GM12878 (cell line): Measurements from ENCODE around the gene TIMM29. TPM values are rescaled to one million over a fixed set of nuclear protein-coding genes. Genes with fewer than 3 reads are reported as not detected.

Source experiments
- ATAC-seq: fragments of 200-7000 bp; cut with Tn5 transposase; 3 replicates; pipeline ENCODE4 v1.9.1; 2020; ENCODE audit warnings: mild to moderate bottlenecking, moderate library complexity
- BruUV-seq: library from RNA; stranded (reverse); fragments of 400-500 nt; replicated peaks from 2 replicates; lab custom pipeline; 2021; lab: Mats Ljungman, UMichigan
- CTCF ChIA-PET: fragments of 300-600 bp; sonication (Branson Sonifier 250); formaldehyde crosslinking; extraction: SDS; loops from one replicate; lab custom pipeline; 2021; ENCODE audit warnings: inconsistent platforms; lab: Yijun Ruan, JAX
- POLR2A ChIA-PET: fragments of 350-600 bp; formaldehyde crosslinking; extraction: SDS; loops from one replicate; lab custom pipeline; 2021; ENCODE audit warnings: inconsistent platforms; lab: Charles Lee
- RAD21 ChIA-PET: fragments of 300-600 bp; sonication (Branson Sonifier 250); formaldehyde crosslinking; loops from one replicate; lab custom pipeline; 2023; ENCODE audit warnings: antibody characterized with exemption; ENCODE audit not compliant: unreplicated experiment; lab: Charles Lee
- SMC1A ChIA-PET: fragments of 300-600 bp; sonication (Branson Sonifier 250); formaldehyde crosslinking; loops from one replicate; lab custom pipeline; 2023; ENCODE audit not compliant: unreplicated experiment, uncharacterized antibody; lab: Charles Lee
- DNase-seq: peaks from one replicate; pipeline ENCODE4 v3.0.0-alpha.2; 2011; ENCODE audit warnings: low read depth, low spot score
- FAIRE-seq: peaks from 3 replicates; lab custom pipeline; 2011; peaks lifted over from hg19 to GRCh38; lab: Jason Lieb, UNC
- H2AFZ ChIP-seq: 2 replicates; pipeline ENCODE4 v1.6.0; 2011; ENCODE audit warnings: low read depth, low read length, control low read depth; ENCODE audit not compliant: control insufficient read depth
- H3K27ac ChIP-seq: 2 replicates; pipeline ENCODE4 v1.5.1; 2011; ENCODE audit warnings: control low read depth; ENCODE audit not compliant: control insufficient read depth, insufficient read depth
- H3K27me3 ChIP-seq, 2 experiments: replicated peaks in 1 of 2; 2 replicates each; pipeline versions ENCODE4 v1.6.0 to v1.6.1; 2011; ENCODE audit warnings: low read length in 1 of 2; ENCODE audit not compliant: control insufficient read depth in 2 of 2, insufficient read depth in 2 of 2
- H3K36me3 ChIP-seq, 2 experiments: 2 replicates each; pipeline ENCODE4 v1.5.1; 2011; ENCODE audit warnings: low read length in 1 of 2; ENCODE audit not compliant: control insufficient read depth in 2 of 2, insufficient read depth in 2 of 2
- H3K4me1 ChIP-seq: 2 replicates; pipeline ENCODE4 v1.6.1; 2011; ENCODE audit warnings: mild to moderate bottlenecking, low read length, moderate library complexity, mixed read lengths; ENCODE audit not compliant: control insufficient read depth, insufficient read depth
- H3K4me2 ChIP-seq: 2 replicates; pipeline ENCODE4 v1.6.0; 2011; ENCODE audit warnings: control low read depth; ENCODE audit not compliant: control insufficient read depth, insufficient read depth
- H3K4me3 ChIP-seq: fragments of 200-600 bp; sonication (generic); 2 replicates; pipeline ENCODE4 v1.5.1; 2016
- H3K79me2 ChIP-seq: 2 replicates; pipeline ENCODE4 v1.6.0; 2011; ENCODE audit warnings: low read length; ENCODE audit not compliant: control insufficient read depth, insufficient read depth
- H3K9ac ChIP-seq: 2 replicates; pipeline ENCODE4 v1.8.0; 2011; ENCODE audit warnings: low read length, control low read depth, mixed read lengths; ENCODE audit not compliant: control insufficient read depth, insufficient read depth
- H3K9me3 ChIP-seq: replicated peaks from 3 replicates; pipeline ENCODE4 v1.5.1; 2011; ENCODE audit warnings: mild to moderate bottlenecking, low read length; ENCODE audit not compliant: control insufficient read depth, insufficient read depth
- H4K20me1 ChIP-seq: 2 replicates; pipeline ENCODE4 v1.6.0; 2011; ENCODE audit not compliant: control insufficient read depth, insufficient read depth
- EGR1 ChIP-seq, 2 experiments: IDR thresholded peaks; 1 replicate in 1 of 2; 2 replicates in 1 of 2; pipeline ENCODE4 v1.6.1; 2011 to 2012; ENCODE audit warnings: low read depth in 2 of 2, low read length in 2 of 2, borderline replicate concordance in 1 of 2, mild to moderate bottlenecking in 1 of 2, moderate library complexity in 1 of 2
- FOXM1 ChIP-seq: IDR thresholded peaks from 2 replicates; pipeline ENCODE4 v1.6.1; 2012; ENCODE audit warnings: low read depth, mild to moderate bottlenecking, inconsistent platforms, low read length, moderate library complexity
- HDAC2 ChIP-seq: fragments of 200-600 bp; sonication (generic); IDR thresholded peaks from 2 replicates; pipeline ENCODE4 v1.6.1; 2017
- KAT2A ChIP-seq: conservative IDR thresholded peaks from 2 replicates; pipeline ENCODE4 v1.6.1; 2011; ENCODE audit warnings: low read depth, low read length; ENCODE audit not compliant: control insufficient read depth
- MTA3 ChIP-seq: IDR thresholded peaks from 2 replicates; pipeline ENCODE4 v1.6.1; 2012; ENCODE audit warnings: low read length, inconsistent platforms, borderline replicate concordance
- NBN ChIP-seq: fragments of 450-650 bp; IDR thresholded peaks from 2 replicates; pipeline ENCODE4 v1.6.1; 2016
- PAX8 ChIP-seq: fragments of 450-650 bp; IDR thresholded peaks from 2 replicates; pipeline ENCODE4 v1.6.1; 2017; ENCODE audit warnings: mild to moderate bottlenecking, moderate library complexity
- RAD51 ChIP-seq: fragments of 450-650 bp; IDR thresholded peaks from 2 replicates; pipeline ENCODE4 v1.6.1; 2016; ENCODE audit warnings: moderate library complexity, mild to moderate bottlenecking, inconsistent platforms
- SRF ChIP-seq, 2 experiments: IDR thresholded peaks; 2 replicates each; pipeline ENCODE4 v1.6.1; 2011; ENCODE audit warnings: low read depth in 2 of 2, low read length in 2 of 2, mild to moderate bottlenecking in 1 of 2, moderate library complexity in 1 of 2
- SUPT20H ChIP-seq: IDR thresholded peaks from 2 replicates; pipeline ENCODE4 v1.6.1; 2011; ENCODE audit warnings: low read depth, mild to moderate bottlenecking, low read length, moderate library complexity, borderline replicate concordance; ENCODE audit not compliant: control insufficient read depth
- SUZ12 ChIP-seq: fragments of 200-600 bp; sonication (generic); IDR thresholded peaks from one replicate; pipeline ENCODE4 v1.6.1; 2018; ENCODE audit warnings: antibody characterized with exemption, mild to moderate bottlenecking; ENCODE audit not compliant: unreplicated experiment
- ZBED1 ChIP-seq: IDR thresholded peaks from 2 replicates; pipeline ENCODE4 v1.6.1; 2016; ENCODE audit warnings: borderline replicate concordance
- WGBS: methylation state at CpG from one replicate; pipeline ENCODE4 v1.1.6; 2016; ENCODE audit warnings: low lambda C conversion rate; ENCODE audit not compliant: insufficient replicate concordance, insufficient coverage; ENCODE audit errors: missing lambda C conversion rate; 5-methylcytosine and 5-hydroxymethylcytosine counted together
- in situ Hi-C: fragments of 300-500 bp; cut with MboI; formaldehyde crosslinking; loops from 9 replicates; pipeline ENCODE4 v1.14.3; 2018; ENCODE audit warnings: mixed read lengths
- intact Hi-C: fragments of 100-400 bp; cut with micrococcal nuclease; formaldehyde crosslinking; loops from one replicate; pipeline ENCODE4 v1.14.2; 2022; ENCODE audit not compliant: unreplicated experiment
- polyA plus RNA-seq, 11 experiments: library from polyadenylated mRNA; depleted of rRNA in 4 of 11; unstranded in 6 of 11; stranded (reverse) in 5 of 11; fragments of >200 nt; fragmentation: Nextera tagmentation in 4 of 11; fragmentation: Illumina TruSeq in 1 of 11; extraction: Ambion mirVana in 4 of 11; extraction: Trizol in 1 of 11; gene quantifications; 1 replicate in 1 of 11; 2 replicates in 10 of 11; pipeline versions ENCODE4 v1.2.1 to v1.2.3, GENCODE V29; 2011 to 2016; ENCODE audit warnings: inconsistent platforms in 2 of 11, missing spikeins in 2 of 11, low read depth in 1 of 11
- total RNA-seq, 4 experiments: library from RNA; depleted of rRNA in 3 of 4; stranded (reverse); fragments of >200 nt in 3 of 4; fragmentation: Illumina TruSeq in 1 of 4; extraction: Trizol in 1 of 4; gene quantifications; 2 replicates each; pipeline versions ENCODE4 v1.2.1 to v1.2.3, GENCODE V29; 2013 to 2021
- TF ChIP-seq, protein P1 (sequence below): IDR thresholded peaks from 2 replicates; pipeline ENCODE4 v1.6.1; 2012; ENCODE audit warnings: low read depth, low read length, improper control_type of control experiment
- TF ChIP-seq, protein P2 (sequence below): IDR thresholded peaks from 2 replicates; pipeline ENCODE4 v1.6.1; 2012; ENCODE audit warnings: mild to moderate bottlenecking, low read depth, low read length
- TF ChIP-seq, protein P3 (sequence below): fragments of 150-350 bp; IDR thresholded peaks from 2 replicates; pipeline ENCODE4 v1.6.1; 2014; ENCODE audit warnings: mild to moderate bottlenecking, low read depth, low read length
- TF ChIP-seq, protein P4 (sequence below): fragments of 450-650 bp; IDR thresholded peaks from 2 replicates; pipeline ENCODE4 v1.6.1; 2017; ENCODE audit warnings: mild to moderate bottlenecking, moderate library complexity

TIMM29 gene
- total and polyA plus RNA-seq, 10 of the 15 experiments (the other 5 are each of a cell fraction or from before 2014, with no cell fraction given) = 2.4 to 27.9 (median 13.5) TPM

DNA sequence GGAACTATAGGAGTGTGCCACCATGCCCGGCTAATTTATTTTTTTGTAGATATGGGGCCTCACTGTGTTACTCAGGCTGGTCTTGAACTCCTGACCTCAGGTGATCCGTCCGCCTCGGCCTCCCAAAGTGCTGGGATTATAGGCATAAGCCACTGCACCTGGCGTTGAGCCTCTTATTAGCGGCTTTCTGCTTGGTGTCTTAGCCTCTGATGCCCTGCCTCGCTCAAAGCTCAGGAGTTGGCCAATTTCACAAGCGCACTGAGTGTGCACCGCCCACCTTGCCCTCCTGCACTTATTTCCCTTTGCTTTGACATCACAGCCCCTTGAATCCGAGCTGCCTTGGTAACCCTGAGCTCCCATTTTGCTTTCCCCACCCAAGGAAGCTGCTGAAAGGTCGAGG is 10.3 kb upstream of the TIMM29 start:
- Histone ChIP-seq H3K27me3 (no peaks in the 10 kb centered on the region), H3K9me3 (no peaks in the 10 kb centered on the region), H3K79me2 (no peaks in the 10 kb centered on the region), H2AFZ (no peak overlapping the region), H3K4me2 (no peak overlapping the region), H3K4me3 (no peak overlapping the region), H3K27ac (no peak overlapping the region), H3K9ac (no peak overlapping the region), H3K4me1 (no peaks in the 10 kb centered on the region), H4K20me1 (no peaks in the 10 kb centered on the region), H3K36me3 (peaks cover 9 to 46% of the 10 kb centered on the region in 2 experiments)
- WGBS = 95% methylated on average over 11 of the region's 11 CpGs
- DNase-seq = no peak
- BruUV-seq = no TSS peak
- ATAC-seq = no peak
- intact Hi-C loops (no loop called here), in situ Hi-C loops (no loop called here)
- ChIA-PET CTCF (interaction anchor here (0.9 to 1.6 kb wide), 3 partner anchors 18 to 47 kb away, joined by 3 read pairs; no protein-coding TSS in a partner anchor), SMC1A (no interaction called here), POLR2A (interaction anchor here (0.8 kb wide), 1 partner anchor 39 kb away, joined by 3 read pairs; no protein-coding TSS in a partner anchor), RAD21 (no interaction called here)
- FAIRE-seq = no peak
- TF ChIP-seq SUPT20H (no peak), ZBED1 (no peak), MTA3 (no peak), NBN (no peak), RAD51 (no peak), SRF (IDR thresholded peaks at IDR 0.05; ENCODE audit: low read depth in 2 of 2, low read length in 2 of 2) (no peak), FOXM1 (no peak), SUZ12 (no peak), EGR1 (IDR thresholded peaks at IDR 0.05; ENCODE audit: borderline replicate concordance in 1 of 2, low read depth in 2 of 2, low read length in 2 of 2) (no peak), PAX8 (no peak), HDAC2 (no peak), KAT2A (no peak)
- TF ChIP-seq, protein P1, sequence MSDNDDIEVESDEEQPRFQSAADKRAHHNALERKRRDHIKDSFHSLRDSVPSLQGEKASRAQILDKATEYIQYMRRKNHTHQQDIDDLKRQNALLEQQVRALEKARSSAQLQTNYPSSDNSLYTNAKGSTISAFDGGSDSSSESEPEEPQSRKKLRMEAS = no peak
- TF ChIP-seq, protein P2, sequence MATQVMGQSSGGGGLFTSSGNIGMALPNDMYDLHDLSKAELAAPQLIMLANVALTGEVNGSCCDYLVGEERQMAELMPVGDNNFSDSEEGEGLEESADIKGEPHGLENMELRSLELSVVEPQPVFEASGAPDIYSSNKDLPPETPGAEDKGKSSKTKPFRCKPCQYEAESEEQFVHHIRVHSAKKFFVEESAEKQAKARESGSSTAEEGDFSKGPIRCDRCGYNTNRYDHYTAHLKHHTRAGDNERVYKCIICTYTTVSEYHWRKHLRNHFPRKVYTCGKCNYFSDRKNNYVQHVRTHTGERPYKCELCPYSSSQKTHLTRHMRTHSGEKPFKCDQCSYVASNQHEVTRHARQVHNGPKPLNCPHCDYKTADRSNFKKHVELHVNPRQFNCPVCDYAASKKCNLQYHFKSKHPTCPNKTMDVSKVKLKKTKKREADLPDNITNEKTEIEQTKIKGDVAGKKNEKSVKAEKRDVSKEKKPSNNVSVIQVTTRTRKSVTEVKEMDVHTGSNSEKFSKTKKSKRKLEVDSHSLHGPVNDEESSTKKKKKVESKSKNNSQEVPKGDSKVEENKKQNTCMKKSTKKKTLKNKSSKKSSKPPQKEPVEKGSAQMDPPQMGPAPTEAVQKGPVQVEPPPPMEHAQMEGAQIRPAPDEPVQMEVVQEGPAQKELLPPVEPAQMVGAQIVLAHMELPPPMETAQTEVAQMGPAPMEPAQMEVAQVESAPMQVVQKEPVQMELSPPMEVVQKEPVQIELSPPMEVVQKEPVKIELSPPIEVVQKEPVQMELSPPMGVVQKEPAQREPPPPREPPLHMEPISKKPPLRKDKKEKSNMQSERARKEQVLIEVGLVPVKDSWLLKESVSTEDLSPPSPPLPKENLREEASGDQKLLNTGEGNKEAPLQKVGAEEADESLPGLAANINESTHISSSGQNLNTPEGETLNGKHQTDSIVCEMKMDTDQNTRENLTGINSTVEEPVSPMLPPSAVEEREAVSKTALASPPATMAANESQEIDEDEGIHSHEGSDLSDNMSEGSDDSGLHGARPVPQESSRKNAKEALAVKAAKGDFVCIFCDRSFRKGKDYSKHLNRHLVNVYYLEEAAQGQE = no peak
- TF ChIP-seq, protein P3, sequence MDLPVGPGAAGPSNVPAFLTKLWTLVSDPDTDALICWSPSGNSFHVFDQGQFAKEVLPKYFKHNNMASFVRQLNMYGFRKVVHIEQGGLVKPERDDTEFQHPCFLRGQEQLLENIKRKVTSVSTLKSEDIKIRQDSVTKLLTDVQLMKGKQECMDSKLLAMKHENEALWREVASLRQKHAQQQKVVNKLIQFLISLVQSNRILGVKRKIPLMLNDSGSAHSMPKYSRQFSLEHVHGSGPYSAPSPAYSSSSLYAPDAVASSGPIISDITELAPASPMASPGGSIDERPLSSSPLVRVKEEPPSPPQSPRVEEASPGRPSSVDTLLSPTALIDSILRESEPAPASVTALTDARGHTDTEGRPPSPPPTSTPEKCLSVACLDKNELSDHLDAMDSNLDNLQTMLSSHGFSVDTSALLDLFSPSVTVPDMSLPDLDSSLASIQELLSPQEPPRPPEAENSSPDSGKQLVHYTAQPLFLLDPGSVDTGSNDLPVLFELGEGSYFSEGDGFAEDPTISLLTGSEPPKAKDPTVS = no peak
- TF ChIP-seq, protein P4, sequence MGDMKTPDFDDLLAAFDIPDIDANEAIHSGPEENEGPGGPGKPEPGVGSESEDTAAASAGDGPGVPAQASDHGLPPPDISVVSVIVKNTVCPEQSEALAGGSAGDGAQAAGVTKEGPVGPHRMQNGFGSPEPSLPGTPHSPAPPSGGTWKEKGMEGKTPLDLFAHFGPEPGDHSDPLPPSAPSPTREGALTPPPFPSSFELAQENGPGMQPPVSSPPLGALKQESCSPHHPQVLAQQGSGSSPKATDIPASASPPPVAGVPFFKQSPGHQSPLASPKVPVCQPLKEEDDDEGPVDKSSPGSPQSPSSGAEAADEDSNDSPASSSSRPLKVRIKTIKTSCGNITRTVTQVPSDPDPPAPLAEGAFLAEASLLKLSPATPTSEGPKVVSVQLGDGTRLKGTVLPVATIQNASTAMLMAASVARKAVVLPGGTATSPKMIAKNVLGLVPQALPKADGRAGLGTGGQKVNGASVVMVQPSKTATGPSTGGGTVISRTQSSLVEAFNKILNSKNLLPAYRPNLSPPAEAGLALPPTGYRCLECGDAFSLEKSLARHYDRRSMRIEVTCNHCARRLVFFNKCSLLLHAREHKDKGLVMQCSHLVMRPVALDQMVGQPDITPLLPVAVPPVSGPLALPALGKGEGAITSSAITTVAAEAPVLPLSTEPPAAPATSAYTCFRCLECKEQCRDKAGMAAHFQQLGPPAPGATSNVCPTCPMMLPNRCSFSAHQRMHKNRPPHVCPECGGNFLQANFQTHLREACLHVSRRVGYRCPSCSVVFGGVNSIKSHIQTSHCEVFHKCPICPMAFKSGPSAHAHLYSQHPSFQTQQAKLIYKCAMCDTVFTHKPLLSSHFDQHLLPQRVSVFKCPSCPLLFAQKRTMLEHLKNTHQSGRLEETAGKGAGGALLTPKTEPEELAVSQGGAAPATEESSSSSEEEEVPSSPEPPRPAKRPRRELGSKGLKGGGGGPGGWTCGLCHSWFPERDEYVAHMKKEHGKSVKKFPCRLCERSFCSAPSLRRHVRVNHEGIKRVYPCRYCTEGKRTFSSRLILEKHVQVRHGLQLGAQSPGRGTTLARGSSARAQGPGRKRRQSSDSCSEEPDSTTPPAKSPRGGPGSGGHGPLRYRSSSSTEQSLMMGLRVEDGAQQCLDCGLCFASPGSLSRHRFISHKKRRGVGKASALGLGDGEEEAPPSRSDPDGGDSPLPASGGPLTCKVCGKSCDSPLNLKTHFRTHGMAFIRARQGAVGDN = no peak
